ENCODE data around the gene STIL.

Gene STIL

DNA sequence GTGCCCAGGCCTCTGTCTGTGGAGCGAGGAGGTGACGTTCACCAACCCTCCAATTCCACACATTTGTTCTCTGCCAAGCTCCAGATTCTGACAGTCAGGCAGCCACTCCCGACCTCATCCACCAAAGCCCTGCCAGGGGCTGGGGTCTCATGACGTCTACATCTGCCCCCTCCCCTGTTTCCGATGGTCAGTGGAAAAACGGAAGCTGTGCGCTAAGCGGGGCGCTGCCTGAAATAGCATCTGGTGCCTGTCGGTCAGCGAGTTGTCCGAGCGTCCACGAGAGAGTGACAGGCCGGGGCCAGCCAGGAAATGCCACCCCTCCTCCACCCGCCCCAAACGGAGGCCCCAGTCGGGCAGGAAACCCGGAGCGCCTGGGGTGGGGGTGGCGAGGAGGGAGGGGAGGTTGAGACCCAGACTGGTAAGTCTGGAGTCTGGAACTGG is 78.7 kb downstream of the STIL start:
- no peak for DNase-seq (ENCODE audit: low read depth)

DNA sequence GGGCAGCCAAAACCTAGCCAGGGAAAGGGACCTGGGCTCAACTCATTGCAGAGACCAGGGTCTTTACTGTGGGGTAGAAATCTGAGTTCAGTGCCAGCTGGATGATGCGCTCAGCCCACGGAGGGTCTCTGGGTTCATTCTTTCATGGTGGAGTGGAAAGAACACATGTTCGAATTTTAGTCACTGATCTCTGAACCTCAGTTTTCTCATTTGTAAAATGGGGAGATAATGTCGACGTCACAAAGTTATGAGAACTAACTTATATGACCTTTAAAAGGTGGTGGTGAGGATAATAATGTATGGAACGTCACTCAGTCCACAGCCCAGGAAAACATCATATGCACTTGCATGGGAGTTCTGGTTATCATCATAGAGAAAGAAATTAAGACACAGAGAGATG is 80.8 kb downstream of the STIL start:
- no peak for DNase-seq (ENCODE audit: low read depth)

DNA sequence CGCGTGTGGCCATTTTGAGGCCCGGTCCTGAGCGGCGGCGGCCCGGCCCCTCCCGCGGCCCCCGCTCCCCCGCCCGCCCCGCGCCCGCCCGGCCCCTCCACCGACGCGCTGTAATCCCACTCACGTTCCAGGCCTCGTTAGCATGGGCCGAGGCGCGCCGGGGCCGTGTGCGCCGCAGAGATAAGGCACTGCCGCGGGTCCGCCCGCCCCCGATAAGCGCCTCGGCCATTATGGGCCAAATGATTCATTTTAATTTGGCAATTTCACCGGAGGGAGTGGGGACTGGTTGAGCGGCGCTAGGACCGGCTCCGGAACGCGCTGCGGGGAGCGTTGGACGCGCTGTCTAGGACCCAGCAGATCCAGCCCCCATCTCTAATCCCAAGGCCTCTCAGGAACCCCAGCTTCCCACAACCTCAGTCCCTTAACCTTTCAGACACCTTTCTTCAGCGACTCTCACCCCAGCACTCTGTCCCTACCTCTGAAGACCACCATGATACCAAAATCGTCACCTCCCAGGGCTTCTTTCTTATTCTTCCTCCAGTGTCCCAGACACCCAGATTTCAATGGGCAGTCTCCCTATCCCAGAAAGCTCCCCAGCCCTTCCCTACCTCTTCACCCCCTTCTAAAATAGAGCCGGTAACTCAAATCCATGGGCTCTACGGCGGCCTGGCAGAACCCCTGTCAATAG is 81.6 kb downstream of the STIL start, which contains the start of gene TAL1:
TSS of gene TAL1 (minus strand) at position 39 of the 688 bp plus-strand sequence. CDS start 6,337 bp downstream, outside the sequence.
- DNase-seq (ENCODE audit: low read depth): no peak

DNA sequence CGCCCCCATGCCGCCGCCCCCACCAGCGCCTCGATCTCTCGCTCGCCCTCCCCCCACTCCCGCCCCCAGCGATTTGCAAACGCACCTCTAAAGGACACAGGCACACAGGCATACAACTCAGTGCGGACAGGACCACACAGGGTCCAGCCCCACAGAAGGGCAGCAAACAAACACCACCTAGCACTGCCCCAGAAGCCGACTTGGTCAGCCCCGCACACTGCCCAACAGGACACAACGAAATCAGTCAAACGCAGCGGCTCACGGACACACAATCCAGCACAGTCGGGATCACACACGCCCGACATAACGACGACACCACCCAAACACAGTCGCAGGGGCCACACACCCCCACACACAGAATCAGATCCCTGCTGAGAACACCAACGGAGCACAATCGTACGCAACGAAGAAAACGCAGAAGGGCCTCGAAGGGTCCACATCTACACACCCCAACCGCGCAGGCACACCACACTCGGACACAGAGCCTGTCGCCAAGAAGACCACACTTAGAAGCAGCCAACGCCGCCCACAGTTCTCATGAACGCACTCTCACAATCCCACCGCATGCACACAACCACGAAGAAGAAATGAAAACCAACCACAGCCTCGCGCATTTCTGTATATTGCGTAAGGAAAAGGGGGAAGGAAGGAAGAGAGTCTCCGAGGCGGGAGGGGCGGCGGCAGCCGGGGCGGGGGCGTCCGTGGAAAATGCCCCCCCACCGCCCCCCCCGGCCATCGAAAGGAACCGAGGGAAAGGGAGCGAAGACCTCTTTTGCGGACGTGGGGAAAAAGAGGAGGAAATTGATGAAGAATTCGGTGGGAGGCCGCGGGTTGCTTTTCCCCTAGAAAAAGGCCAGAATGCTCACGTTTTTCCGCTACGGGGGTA is 82.4 kb downstream of the STIL start:
- DNase-seq (ENCODE audit: low read depth): no peak

DNA sequence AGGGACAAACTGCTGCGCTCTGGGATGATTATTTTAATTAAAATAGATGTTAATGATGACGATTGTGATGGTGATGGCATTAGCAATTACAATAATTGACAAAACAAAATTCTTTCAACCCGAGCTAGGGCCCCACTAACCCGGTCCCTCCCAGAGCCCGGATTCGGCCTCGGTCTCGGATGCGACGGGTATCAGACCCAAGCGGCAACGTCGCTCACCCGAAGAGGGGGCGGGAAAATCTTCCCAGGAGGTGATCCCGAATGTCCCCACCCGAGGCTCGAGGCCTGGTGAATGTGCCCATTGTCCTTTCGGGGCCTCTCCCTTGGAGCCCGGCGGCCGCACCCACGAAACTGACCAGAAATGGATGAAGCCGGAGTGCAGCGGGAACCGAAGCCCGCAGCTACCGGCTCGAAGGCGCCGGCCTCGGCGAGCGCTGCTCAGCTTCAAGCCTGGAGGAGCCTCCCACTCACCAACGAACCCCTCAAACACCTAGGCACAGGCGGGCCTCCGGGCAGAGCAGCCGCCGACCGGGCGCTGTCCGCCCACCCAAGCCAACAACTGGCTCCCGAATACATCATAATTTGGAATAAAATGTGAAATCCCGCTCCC is 83.2 kb downstream of the STIL start:
- no peak for DNase-seq (ENCODE audit: low read depth)

DNA sequence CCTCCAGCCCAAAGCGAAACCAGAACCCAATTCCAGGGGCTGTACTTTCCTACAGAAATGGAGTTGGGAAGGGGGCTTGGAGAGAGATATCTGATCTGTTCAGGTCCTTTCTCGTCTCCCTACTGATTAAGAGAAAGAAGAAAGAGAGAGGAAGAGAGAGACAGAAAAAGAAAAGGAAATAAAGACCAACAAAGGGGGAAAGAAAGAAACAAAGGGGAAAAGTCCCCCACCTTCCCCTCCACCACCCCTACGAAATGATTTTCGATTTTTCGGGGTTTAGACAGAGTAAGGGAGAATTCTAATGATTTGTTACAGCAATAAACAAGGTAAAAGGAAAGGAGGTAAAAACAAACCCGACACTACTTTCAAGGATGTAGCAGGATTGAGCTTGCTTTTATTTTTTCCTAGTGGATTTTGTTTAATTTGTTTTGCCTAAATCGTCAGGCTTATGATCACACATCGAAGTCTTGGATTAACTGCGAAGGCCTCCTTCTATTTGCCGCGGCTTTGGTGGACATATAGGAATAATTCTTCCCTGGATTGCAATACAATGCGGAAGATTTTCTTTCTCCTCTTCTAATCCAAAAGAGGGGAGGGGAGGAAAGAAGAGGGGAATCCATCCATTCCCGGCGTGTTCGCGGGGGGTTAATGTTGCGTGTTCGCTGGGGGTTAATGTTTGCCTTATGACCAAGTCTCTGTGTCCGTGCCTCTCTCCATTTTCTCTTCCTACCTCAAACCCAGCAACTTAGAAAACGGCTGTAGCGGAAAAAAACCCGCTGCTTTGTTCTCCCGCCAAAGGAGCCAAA is 83.9 kb downstream of the STIL start:
- DNase-seq (ENCODE audit: low read depth): no peak

DNA sequence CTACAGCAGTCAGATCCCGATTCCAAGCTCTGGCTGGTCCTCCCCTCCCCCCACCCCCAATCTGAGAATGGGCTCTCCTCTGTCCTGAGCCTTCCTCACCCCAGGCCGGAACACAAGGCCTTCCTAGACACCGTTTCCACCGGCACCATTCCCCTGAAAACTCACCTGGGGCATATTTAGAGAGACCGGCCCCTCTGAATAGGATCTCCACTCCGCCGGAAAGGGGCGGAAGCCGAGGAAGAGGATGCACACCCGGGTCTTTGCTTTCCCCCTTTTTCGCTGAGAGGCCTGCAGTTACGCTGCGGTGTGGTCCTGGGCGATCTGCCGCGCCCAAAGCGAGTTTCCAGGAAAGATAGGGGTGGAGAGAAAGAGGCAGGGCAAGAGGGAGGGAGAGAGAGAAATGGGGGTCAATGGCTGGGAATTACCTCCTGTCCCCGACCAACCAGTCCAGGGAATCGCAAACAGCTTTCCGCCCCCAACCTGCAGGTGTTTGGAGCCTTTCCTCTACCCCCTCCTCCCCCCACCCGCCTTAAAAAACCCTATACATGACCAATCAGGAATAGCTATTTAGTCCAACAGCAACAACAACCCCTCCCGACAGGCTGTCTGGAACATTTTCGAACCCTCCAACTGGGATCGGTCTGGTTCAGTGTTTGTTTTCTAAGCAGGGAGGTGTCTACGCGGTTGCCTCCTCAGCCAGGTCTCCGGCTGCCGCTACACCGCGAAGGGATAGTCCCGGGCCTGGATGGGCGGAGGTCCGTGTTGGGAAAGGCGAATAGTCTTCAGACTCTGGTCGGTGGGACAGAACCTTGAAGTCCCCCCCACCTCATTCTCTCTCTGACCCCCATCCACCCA is 84.7 kb downstream of the STIL start:
- no peak for DNase-seq (ENCODE audit: low read depth)

DNA sequence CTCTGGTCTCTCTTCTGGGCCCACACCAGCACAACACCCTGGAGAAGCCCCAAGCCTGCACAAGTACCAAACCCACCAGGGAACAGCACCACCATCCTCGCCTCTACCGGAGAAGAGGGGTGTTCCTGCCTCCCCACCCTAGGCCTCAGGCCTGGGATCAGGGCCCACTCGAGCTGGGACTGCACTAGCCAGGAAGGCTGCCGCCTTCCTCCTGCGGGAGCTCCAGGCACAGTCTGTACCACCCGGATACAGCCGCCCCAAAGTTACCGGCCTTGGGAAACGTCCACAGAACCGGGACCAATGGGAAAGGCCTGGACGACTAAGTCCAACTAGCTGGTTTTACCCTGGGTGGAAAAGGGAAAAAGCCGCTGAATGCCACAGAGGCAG is 85.3 kb downstream of the STIL start:
- DNase-seq (ENCODE audit: low read depth): no peak

DNA sequence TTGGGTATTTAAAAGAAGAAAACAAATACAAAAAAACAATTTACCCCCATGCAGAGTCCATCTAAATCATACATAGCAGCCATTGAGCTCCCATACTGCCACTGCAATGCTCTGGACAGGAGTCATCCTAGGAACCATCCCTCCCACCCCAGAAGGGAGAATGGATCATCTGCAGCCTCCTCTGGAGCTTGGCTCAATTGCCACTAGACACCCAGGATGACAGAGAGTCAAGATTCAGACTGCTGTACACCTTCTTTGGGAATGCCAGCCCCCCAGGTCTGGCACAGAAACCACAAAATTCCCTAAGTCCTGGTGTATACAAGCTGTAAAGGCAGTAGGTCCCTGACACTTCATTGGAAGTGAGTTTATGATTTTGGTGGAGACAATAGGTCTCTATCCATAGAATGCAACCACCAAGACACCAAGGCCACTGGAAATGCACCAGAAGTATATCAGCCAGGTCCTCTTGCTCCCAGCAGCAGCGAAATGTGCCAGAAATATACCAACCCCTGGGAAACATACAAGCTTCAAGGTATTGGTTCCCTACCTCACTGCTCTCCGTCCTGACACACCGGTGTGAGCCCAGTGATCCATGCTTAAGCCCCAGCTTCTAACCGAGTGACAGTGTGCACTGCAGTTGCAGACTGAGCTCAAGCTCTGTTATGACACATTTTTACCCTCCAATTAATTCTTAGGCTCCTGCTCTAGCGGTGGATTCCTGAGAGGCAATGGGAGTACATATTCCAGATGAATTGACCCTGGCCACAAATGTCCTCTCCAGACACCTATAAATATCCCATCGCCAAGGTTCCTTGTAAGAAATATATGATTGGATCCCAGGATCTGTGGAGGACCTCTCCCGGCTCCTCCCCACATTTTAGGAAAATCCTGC is 86.4 kb downstream of the STIL start:
- no peak for DNase-seq (ENCODE audit: low read depth)

DNA sequence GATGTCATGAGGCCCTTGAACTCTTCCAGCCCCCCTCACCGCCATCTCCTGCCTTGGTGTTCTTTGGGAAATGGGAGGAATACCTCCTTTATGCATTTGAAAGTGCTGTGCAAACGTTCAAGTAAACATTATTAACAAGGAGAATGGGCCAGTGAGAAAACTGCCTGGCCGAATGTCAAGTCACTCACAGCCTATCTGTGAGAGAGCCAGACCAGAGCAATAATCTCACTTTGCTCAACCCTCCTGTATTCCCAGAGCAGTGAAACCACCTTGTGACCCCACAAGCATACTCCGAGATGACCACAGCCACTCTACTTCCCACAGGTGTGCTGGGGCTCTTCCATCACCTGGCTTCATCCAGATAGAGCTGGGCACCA is 87.1 kb downstream of the STIL start:
- DNase-seq (ENCODE audit: low read depth): no peak

DNA sequence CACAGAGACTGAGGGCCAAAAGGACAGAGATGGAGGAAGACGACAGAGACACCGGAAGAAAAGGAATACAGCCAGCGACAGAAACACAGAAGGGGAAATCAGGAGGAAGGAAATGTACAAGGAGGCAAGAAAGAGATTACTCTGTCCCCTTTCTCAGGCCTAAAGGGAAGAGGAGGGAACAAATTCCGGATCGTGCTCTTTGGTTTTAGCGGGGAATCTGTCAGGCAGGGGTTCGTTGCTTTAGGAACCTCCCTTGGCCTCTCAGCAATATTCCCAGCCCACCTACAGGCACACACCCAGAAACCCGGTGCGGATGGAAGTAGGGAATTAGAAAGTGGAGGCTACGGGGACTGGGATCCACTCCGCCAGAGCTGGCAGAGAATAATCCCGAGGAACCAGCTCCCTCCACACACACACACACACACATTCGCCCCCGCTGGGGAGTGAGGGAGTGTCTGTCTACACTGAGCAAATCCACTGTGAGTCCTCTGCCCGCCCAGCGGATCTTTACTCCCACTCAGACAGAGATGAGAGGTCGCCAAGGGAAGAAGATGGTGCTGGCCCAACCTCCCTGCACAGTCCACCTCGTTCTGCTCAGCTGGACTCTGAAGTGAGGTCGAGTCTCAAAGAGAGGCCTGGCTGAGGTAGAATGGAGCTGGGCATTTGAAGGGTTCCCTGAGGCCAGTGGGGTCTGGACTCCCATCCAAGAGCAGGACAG is 87.7 kb downstream of the STIL start:
- DNase-seq (ENCODE audit: low read depth): no peak

DNA sequence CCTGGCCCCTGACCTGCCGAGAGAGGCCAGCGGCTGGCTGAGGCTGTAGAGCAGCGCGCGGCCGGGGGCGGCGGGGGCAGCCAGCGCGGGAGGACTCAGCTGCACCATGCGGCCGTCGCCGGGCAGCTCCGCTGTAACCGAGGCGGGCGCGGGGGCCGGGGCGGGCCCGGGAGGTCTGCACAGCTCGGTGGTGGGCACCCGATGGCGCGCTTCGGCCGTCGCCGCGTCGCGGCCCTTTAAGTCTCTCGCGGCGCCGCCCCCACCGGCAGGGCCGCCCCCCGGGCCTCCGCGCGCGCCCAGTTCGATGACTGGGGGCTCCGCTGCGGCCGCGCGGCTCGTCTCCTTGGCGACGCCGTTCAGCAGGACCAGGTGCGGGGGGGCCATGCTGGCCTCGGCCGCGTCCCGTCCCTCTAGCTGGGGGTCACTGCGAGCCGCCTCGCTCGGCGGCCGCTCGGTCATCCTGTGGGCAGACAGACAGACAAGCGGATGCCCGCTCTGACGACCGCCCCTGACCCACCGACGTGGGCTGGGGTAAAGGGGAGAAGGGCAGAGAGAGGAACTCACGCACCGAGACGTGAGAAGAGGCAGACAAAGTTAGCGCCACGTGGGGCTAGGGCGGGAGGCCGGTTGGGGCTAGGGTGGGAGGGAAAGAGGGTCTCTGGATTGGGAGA is 88.4 kb downstream of the STIL start:
- no peak for DNase-seq (ENCODE audit: low read depth)

DNA sequence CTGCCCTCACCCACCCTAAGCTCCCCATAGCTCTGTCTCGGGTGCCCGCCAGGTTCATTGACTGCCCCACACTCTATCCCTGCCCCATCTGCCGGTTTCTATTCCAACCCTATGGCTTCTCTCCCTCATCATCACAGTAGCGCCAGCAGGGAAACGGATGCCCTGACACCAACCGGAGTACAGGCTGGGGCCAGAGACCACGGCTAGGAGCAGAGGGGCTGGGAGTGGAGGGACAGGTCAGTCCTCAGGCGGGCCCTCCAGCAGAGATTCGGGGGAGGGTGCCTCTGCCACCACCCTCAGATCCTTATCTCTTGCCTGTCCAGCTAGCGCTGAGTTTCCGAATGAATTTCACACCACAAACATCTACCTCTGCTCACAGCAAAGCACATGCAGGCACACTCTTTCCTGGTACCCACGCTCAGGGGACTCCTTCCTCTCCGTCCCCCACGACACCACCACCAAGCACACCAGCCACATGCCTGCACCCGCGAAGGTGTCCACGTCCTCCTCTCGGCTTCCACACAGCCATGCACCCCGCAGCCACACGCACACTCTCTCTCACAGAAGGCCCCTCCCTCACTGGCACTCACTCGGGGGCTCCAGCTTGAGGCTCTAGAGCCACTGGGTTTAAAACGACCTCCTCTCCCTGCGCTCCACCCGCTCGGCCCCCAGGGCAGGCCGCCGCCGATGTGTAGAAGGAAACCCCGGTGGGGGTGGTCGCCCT is 89.1 kb downstream of the STIL start:
- no peak for DNase-seq (ENCODE audit: low read depth)

DNA sequence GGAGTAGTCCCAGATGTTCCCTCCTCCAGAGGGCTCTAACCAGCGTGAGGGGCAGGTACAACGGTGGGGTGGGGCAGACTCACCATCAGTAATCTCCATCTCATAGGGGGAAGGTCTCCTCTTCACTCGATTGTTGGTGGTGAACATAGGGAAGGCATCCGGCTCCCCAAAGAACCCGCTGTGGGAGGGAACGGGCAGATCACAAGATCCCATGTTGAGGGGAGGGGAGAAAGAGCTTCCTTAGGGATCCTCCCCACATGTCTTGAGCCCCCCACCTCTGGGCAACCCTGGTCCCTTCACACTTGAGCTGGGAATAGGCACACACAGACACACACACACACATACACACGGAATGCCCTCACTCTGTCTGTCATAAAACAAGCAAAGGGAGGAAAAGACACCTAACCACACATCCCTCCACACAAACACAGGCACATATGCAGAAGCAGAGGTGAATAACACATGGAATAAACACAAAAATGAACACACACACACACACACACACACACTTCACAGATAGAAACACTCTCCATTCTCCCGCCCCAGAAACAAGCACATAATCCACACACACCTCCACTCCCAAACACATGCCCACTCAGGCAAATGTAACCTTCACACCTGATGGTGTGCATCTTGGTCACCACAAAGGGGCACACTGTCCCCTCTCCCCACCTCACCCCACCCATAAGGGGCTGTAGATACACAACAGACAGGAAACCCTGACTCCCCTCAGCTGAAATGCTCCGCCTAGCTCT is 89.8 kb downstream of the STIL start:
- DNase-seq (ENCODE audit: low read depth): no peak

DNA sequence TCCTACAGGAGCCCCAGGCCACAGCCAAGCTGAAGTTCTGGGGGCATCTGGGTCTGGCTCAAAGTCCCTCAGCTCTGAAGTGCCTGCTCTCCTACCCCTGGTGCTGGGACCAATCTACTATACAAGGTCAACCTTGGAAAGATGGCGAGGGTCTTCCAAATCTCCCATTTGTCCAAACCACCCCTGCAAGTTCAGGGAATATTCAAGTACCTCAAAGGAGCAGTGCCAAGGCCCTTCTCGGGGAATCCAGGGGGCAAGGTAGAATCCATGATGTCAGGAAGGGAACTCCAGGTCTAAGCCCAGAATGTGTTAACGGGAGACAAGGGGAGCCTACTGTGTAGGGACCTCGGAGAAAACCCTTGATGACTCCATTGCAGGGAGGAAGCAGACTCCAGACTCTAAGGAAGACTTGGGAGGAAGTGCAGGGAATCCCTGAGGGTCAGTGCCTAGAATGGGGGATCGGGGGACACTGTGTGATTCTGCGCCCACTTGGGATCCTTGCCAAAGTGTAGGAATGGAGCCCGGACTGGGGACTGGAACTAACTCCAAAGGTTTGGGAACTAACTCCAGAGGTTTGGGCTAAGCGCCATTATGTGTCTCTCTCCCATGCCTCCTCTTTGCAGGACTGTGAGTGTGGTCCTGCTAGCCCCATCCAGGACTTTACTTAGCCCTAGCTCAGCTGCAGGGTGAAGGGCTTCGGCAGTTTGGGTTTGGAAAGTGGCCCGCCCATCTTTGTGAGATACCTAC is 90.6 kb downstream of the STIL start:
- DNase-seq (ENCODE audit: low read depth): no peak

DNA sequence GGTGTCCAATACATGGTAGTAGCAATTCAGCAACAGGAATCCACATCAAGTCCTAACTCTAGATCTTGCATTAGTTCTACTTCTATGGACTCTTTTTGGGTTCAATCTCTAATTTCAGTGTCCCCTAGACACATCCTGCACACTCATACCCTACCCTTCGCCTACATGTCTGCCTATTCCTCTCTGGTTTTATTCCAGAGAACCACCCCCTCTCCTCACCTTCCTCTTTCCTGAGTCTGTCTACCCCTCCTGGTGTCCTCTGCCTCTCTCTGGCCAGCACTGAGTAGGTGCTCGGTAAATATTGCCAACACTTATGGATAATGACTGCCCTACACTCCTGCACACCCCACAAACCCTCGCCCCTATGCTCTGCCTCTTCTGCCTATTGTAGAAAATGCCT is 91.5 kb downstream of the STIL start:
- no peak for DNase-seq (ENCODE audit: low read depth)

Measured in activated T-cell treated with anti-CD3 and anti-CD28 coated beads for 1 hour (primary cell).